PFSK-1 (cell line): Measurements from ENCODE around the gene ARID3A.

Experiments used
- FOXP2 ChIP-seq: optimal IDR thresholded peaks from 2 replicates; pipeline ENCODE3; 2011; ENCODE audit warnings: borderline replicate concordance, control low read depth, inconsistent platforms; ENCODE audit not compliant: insufficient read depth; ENCODE audit errors: extremely low read length, extremely low read depth
- POLR2AphosphoS5 ChIP-seq: IDR thresholded peaks from 2 replicates; pipeline ENCODE4 v1.6.1; 2012; ENCODE audit warnings: low read depth, mild to moderate bottlenecking, control low read depth, low read length, moderate library complexity
- REST ChIP-seq, 2 experiments: IDR thresholded peaks; 2 replicates each; pipeline versions ENCODE4 v1.6.1 to v1.8.0; 2011 to 2012; ENCODE audit warnings: low read depth in 2 of 2, low read length in 2 of 2, control low read depth in 1 of 2, inconsistent platforms in 1 of 2, mild to moderate bottlenecking in 1 of 2, moderate library complexity in 1 of 2; ENCODE audit not compliant: insufficient read depth in 1 of 2
- SIN3A ChIP-seq: IDR thresholded peaks from 2 replicates; pipeline ENCODE4 v1.6.1; 2012; ENCODE audit warnings: mild to moderate bottlenecking, low read length, moderate library complexity, borderline replicate concordance; ENCODE audit not compliant: insufficient read depth
- TAF1 ChIP-seq: IDR thresholded peaks from 2 replicates; pipeline ENCODE4 v1.6.1; 2012; ENCODE audit warnings: low read length, control low read depth, borderline replicate concordance; ENCODE audit not compliant: insufficient read depth

Gene ARID3A

GRCh38 chr19:995051-995827, 69.4 kb downstream of the ARID3A start:
- no peak for TF ChIP-seq FOXP2
- no peak for TF ChIP-seq POLR2AphosphoS5
- TF ChIP-seq TAF1: no peak
- TF ChIP-seq SIN3A: no peak
- TF ChIP-seq REST (IDR thresholded peaks at IDR 0.05; ENCODE audit: insufficient read depth in 1 of 2, low read depth in 2 of 2, low read length in 2 of 2): no peak

- TF ChIP-seq REST (IDR thresholded peaks at IDR 0.05; ENCODE audit: insufficient read depth in 1 of 2, low read depth in 2 of 2, low read length in 2 of 2): no peak
- no peak for TF ChIP-seq TAF1
- no peak for TF ChIP-seq SIN3A
- no peak for TF ChIP-seq POLR2AphosphoS5
- no peak for TF ChIP-seq FOXP2
These were observed 70.4 kb downstream of the ARID3A start for GRCh38 chr19:996051-996838.

- no peak for TF ChIP-seq REST (IDR thresholded peaks at IDR 0.05; ENCODE audit: insufficient read depth in 1 of 2, low read depth in 2 of 2, low read length in 2 of 2)
- TF ChIP-seq POLR2AphosphoS5: no peak
- TF ChIP-seq SIN3A: no peak
- no peak for TF ChIP-seq TAF1
- TF ChIP-seq FOXP2: no peak
These were observed 72.2 kb downstream of the ARID3A start for GRCh38 chr19:998064-998463.

- TF ChIP-seq FOXP2 (no peak), SIN3A (no peak), REST (IDR thresholded peaks at IDR 0.05; ENCODE audit: insufficient read depth in 1 of 2, low read depth in 2 of 2, low read length in 2 of 2) (no peak)
These were observed 73.5 kb downstream of the ARID3A start for GRCh38 chr19:999379-999719.
